OCI-LY7 (cell line): ENCODE data around the gene SGIP1. TPM values are rescaled to one million over a fixed set of nuclear protein-coding genes. Genes with fewer than 3 reads are reported as not detected.

ENCODE experiments used
- BruUV-seq: library from RNA; stranded (reverse); fragments of 400-500 nt; replicated peaks from 2 replicates; lab custom pipeline; 2021; lab: Mats Ljungman, UMichigan
- CTCF ChIA-PET: fragments of 300-600 bp; sonication (Branson Sonifier 250); formaldehyde crosslinking; loops from one replicate; lab custom pipeline; 2022; ENCODE audit warnings: antibody characterized with exemption; ENCODE audit not compliant: unreplicated experiment; lab: Charles Lee
- POLR2A ChIA-PET: fragments of 300-600 bp; sonication (Branson Sonifier 250); formaldehyde crosslinking; loops from one replicate; lab custom pipeline; 2022; ENCODE audit warnings: antibody characterized with exemption; lab: Charles Lee
- DNase-seq: peaks from one replicate; pipeline ENCODE4 v3.0.0-alpha.2; 2015; ENCODE audit warnings: low spot score
- H2AFZ ChIP-seq: fragments of 200-600 bp; sonication (generic), shearing (Covaris generic); 2 replicates; pipeline ENCODE4 v1.6.1; 2014; ENCODE audit warnings: mild to moderate bottlenecking, antibody characterized with exemption, low read length, moderate library complexity
- H3K27ac ChIP-seq: fragments of 200-600 bp; sonication (generic); 2 replicates; pipeline ENCODE4 v1.5.1; 2014; ENCODE audit warnings: mixed run types, low read depth, mild to moderate bottlenecking, moderate library complexity, low read length, inconsistent platforms; ENCODE audit not compliant: poor library complexity, severe bottlenecking
- H3K36me3 ChIP-seq: fragments of 200-600 bp; sonication (generic); 2 replicates; pipeline ENCODE4 v1.6.1; 2014; ENCODE audit warnings: mild to moderate bottlenecking, antibody characterized with exemption, low read length, moderate library complexity, mixed read lengths; ENCODE audit not compliant: insufficient read depth
- H3K4me1 ChIP-seq: fragments of 200-600 bp; sonication (generic); 2 replicates; pipeline ENCODE4 v1.5.1; 2014; ENCODE audit warnings: mild to moderate bottlenecking, low read length; ENCODE audit not compliant: insufficient read depth, poor library complexity, severe bottlenecking
- H3K4me2 ChIP-seq: fragments of 200-600 bp; sonication (generic); 2 replicates; pipeline ENCODE4 v1.6.1; 2014; ENCODE audit warnings: mild to moderate bottlenecking, low read length
- H3K4me3 ChIP-seq: fragments of 200-600 bp; sonication (generic); 2 replicates; pipeline ENCODE4 v1.5.1; 2014; ENCODE audit warnings: mild to moderate bottlenecking, low read depth, low read length; ENCODE audit not compliant: poor library complexity, severe bottlenecking
- H3K79me2 ChIP-seq: fragments of 200-600 bp; sonication (generic); 2 replicates; pipeline ENCODE4 v1.6.1; 2016; ENCODE audit warnings: low read depth, mild to moderate bottlenecking, low read length, moderate library complexity, mixed read lengths; ENCODE audit not compliant: insufficient read depth
- H3K9me2 ChIP-seq: fragments of 200-600 bp; sonication (generic); 2 replicates; pipeline ENCODE4 v1.6.1; 2016; ENCODE audit warnings: mild to moderate bottlenecking, low read length, mixed read lengths; ENCODE audit not compliant: insufficient read depth
- H3K9me3 ChIP-seq: fragments of 200-600 bp; sonication (generic); 2 replicates; pipeline ENCODE4 v1.6.1; 2014; ENCODE audit warnings: mild to moderate bottlenecking, mixed run types, low read length, mixed read lengths
- H4K20me1 ChIP-seq: fragments of 200-600 bp; sonication (generic); 2 replicates; pipeline ENCODE4 v1.6.1; 2014; ENCODE audit warnings: mild to moderate bottlenecking, antibody characterized with exemption, low read length, moderate library complexity, mixed read lengths; ENCODE audit not compliant: insufficient read depth
- EZH2phosphoT487 ChIP-seq: fragments of 200-600 bp; sonication (generic); IDR thresholded peaks from 2 replicates; pipeline ENCODE4 v1.6.1; 2018; ENCODE audit warnings: low read depth, borderline replicate concordance, mild to moderate bottlenecking, mixed run types, antibody characterized with exemption, low read length, moderate library complexity, mixed read lengths
- intact Hi-C: fragments of 100-400 bp; cut with micrococcal nuclease; formaldehyde crosslinking; loops from one replicate; pipeline ENCODE4 v1.10.0; 2022; ENCODE audit not compliant: unreplicated experiment
- total RNA-seq, 2 experiments: library from RNA; depleted of rRNA in 1 of 2; stranded (reverse); fragments of >200 nt in 1 of 2; shearing (Covaris generic) in 1 of 2; gene quantifications; 2 replicates each; pipeline ENCODE4 v1.2.3, GENCODE V29; 2014 to 2022
- TF ChIP-seq, protein P1 (sequence below): fragments of 200-600 bp; sonication (generic); conservative IDR thresholded peaks from 2 replicates; pipeline ENCODE4 v1.5.1; 2014; ENCODE audit warnings: mild to moderate bottlenecking, antibody characterized with exemption, low read length, moderate library complexity, mixed read lengths

SGIP1 gene
- total RNA-seq, 2 experiments from 2014 or later: not detected

DNA sequence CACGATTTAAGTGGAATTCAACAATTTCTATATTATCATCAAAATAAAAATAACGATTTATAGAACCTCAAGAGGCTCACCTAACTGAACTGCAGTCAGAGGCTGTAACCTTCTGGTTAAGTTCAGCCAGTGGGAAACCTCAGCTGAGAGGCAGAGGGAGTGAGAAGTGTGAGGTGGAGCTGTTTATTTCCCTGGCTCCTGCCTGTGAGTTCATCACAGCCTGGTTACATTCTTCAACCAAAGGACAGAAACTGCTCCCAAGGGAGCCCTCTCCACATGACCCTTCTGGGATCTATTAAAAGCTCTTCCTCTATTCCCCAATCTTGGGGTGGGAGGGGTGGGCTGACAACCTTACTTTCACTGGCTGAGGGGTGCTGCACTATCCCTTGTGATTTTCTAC, 240.5 kb downstream of the SGIP1 start:
- BruUV-seq: no TSS peak
- peaks cover 5% of the 10 kb centered on the region; the same call in 1 of the 2 replicates for H3K9me3 ChIP-seq
- H3K27ac ChIP-seq: no peak overlapping the region
- H3K36me3 ChIP-seq: peaks cover 5% of the 10 kb centered on the region
- no peak for DNase-seq
- no peaks in the 10 kb centered on the region for H3K9me2 ChIP-seq
- H3K4me1 ChIP-seq: peaks cover 56% of the 10 kb centered on the region
- POLR2A ChIA-PET: interaction anchor here (0.6 to 1.3 kb wide), 4 partner anchors 16 to 511 kb away, joined by 3 to 4 read pairs (median 4); no protein-coding TSS in a partner anchor
- CTCF ChIA-PET: no interaction called here
- H4K20me1 ChIP-seq: no peaks in the 10 kb centered on the region
- TF ChIP-seq, protein P1, sequence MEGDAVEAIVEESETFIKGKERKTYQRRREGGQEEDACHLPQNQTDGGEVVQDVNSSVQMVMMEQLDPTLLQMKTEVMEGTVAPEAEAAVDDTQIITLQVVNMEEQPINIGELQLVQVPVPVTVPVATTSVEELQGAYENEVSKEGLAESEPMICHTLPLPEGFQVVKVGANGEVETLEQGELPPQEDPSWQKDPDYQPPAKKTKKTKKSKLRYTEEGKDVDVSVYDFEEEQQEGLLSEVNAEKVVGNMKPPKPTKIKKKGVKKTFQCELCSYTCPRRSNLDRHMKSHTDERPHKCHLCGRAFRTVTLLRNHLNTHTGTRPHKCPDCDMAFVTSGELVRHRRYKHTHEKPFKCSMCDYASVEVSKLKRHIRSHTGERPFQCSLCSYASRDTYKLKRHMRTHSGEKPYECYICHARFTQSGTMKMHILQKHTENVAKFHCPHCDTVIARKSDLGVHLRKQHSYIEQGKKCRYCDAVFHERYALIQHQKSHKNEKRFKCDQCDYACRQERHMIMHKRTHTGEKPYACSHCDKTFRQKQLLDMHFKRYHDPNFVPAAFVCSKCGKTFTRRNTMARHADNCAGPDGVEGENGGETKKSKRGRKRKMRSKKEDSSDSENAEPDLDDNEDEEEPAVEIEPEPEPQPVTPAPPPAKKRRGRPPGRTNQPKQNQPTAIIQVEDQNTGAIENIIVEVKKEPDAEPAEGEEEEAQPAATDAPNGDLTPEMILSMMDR: no peak
- TF ChIP-seq EZH2phosphoT487: no peak
- H3K4me2 ChIP-seq: no peak overlapping the region
- H3K4me3 ChIP-seq: no peak overlapping the region
- H2AFZ ChIP-seq: no peak overlapping the region
- intact Hi-C loops: no loop called here
- H3K79me2 ChIP-seq: no peaks in the 10 kb centered on the region

DNA sequence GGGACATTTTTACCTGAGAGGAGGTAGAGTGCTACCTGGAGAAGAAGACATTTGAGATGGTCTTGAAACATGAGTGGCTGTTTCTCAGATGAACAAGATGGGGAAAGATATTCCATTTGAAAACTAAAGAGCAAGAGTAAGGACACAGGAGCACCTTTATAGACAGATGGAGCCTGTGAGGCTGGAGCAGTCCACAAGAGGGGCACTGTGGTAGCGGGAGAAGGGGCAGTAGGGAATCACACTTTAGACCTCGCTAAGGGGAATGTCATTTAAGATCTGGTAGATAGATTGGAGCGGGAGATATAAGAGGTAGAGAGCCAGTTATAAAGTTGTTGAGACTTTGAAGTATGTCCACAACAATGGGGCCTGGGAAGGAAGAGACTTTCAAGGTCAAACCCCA, 241.7 kb downstream of the SGIP1 start:
- H3K4me2 ChIP-seq: no peak overlapping the region
- no peak overlapping the region for H3K27ac ChIP-seq
- intact Hi-C loops: no loop called here
- CTCF ChIA-PET: no interaction called here
- H3K9me2 ChIP-seq: no peaks in the 10 kb centered on the region
- H3K36me3 ChIP-seq: peaks cover 5% of the 10 kb centered on the region
- H3K79me2 ChIP-seq: no peaks in the 10 kb centered on the region
- no peaks in the 10 kb centered on the region for H4K20me1 ChIP-seq
- peaks cover 50% of the 10 kb centered on the region for H3K4me1 ChIP-seq
- DNase-seq: no peak
- POLR2A ChIA-PET: interaction anchor here (1.3 kb wide), 1 partner anchor 18 kb away, joined by 3 read pairs; no protein-coding TSS in a partner anchor
- H2AFZ ChIP-seq: no peak overlapping the region
- peaks cover 5% of the 10 kb centered on the region; the same call in 1 of the 2 replicates for H3K9me3 ChIP-seq
- no TSS peak for BruUV-seq
- no peak overlapping the region for H3K4me3 ChIP-seq
- TF ChIP-seq, protein P1: no peak
- TF ChIP-seq EZH2phosphoT487: no peak

DNA sequence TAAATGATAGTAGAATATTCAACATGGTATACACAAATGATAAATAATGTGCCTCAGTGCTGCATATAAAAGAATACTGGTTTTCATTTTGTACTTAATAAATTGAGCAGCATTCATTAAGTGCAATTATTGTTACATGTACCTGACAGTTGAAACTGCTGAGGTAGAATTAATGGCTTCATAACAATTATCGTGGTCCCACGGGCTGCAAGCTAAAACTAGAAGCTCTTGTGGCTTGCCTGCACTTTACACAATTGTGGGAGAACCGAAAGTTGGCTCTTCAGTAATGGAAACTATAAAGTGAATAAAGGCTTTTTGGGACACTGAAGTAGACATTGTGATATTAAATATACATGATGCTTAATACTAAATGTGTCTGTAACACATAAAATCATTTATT, 243.9 kb downstream of the SGIP1 start:
- no peaks in the 10 kb centered on the region; the same call in 1 of the 2 replicates for H3K36me3 ChIP-seq
- CTCF ChIA-PET: no interaction called here
- intact Hi-C loops: no loop called here
- H2AFZ ChIP-seq: peak overlapping the region; percentile 75; the same call in 1 of the 2 replicates
- no TSS peak for BruUV-seq
- H3K4me1 ChIP-seq: peaks cover 31% of the 10 kb centered on the region
- no peak overlapping the region for H3K4me3 ChIP-seq
- H3K9me3 ChIP-seq: peaks cover 5% of the 10 kb centered on the region; the same call in 1 of the 2 replicates
- TF ChIP-seq EZH2phosphoT487: no peak
- TF ChIP-seq, protein P1: no peak
- H4K20me1 ChIP-seq: no peaks in the 10 kb centered on the region
- peak overlapping the region; percentile 47 for H3K4me2 ChIP-seq
- no peaks in the 10 kb centered on the region for H3K79me2 ChIP-seq
- no peak for DNase-seq
- no peaks in the 10 kb centered on the region for H3K9me2 ChIP-seq
- POLR2A ChIA-PET: interaction anchor here (0.5 to 3.1 kb wide), 10 partner anchors 10 to 662 kb away, joined by 3 to 15 read pairs (median 3); partner anchors contain the start of gene C1orf141
- H3K27ac ChIP-seq: no peak overlapping the region
